ENCODE results near the gene LRRC49.
A peak's percentile ranks its signal among the peaks of the same experiment; 100 is the strongest.

The LRRC49 gene

DNA sequence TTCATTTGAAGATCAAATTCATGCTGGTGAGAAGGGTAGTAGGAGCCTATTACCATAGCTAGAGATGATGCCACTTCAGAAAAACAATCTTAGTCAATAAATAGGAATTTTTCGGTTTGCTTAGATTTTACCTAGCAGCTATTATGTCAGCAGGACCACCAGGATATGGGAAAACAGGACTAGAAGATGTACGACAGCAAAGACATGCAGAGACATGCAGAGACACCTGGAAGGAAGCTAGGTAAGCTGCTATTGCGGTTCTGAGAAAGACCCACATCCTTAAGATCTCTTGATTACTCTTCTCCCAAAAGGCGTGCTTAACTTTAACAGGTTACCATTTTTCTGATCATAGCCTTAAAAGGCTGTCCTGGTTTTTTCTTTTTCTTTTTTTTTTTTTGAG is 157.8 kb downstream of the LRRC49 start (continued):
- no peak for TF ChIP-seq CSRNP3 (CRISPR knock-in tag; IDR thresholded peaks at IDR 0.05)

DNA sequence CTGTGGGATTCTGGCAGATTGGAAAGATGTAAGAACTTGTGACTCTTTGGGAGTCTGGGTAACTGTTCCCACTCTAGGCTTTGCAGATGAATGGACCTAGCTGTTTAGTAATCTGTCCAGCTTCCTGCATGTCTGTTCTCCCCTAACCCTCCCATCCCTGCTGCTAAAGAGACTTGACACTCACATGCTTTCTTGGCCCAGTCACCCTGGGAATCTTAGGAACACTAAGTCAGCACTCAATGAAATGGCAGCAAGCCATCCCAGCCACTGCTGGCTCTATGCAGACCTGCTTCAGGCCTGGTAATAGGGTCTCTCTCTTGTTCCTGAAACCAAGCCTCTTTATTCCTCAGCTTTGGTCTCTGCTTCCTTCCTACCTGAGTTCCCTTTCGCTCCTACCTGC is 158.9 kb downstream of the LRRC49 start:
- TF ChIP-seq TSHZ2 (CRISPR knock-in tag; IDR thresholded peaks at IDR 0.05) (no peak), TCF4 (CRISPR knock-in tag; IDR thresholded peaks at IDR 0.05; ENCODE audit: borderline replicate concordance) (no peak), ARNTL (CRISPR knock-in tag; IDR thresholded peaks at IDR 0.05; ENCODE audit: borderline replicate concordance, low read depth) (no peak), RARB (CRISPR knock-in tag; IDR thresholded peaks at IDR 0.05) (no peak), CSRNP3 (CRISPR knock-in tag; IDR thresholded peaks at IDR 0.05) (no peak), ZC3H10 (CRISPR knock-in tag; IDR thresholded peaks at IDR 0.05) (no peak), CREB5 (CRISPR knock-in tag; IDR thresholded peaks at IDR 0.05; ENCODE audit: low read depth) (no peak), ESRRG (CRISPR knock-in tag; IDR thresholded peaks at IDR 0.05) (no peak), PPARA (CRISPR knock-in tag; IDR thresholded peaks at IDR 0.05; ENCODE audit: borderline replicate concordance) (no peak), TOX (CRISPR knock-in tag; IDR thresholded peaks at IDR 0.05; ENCODE audit: borderline replicate concordance) (no peak), ZFP3 (CRISPR knock-in tag; IDR thresholded peaks at IDR 0.05) (no peak), ZFP30 (CRISPR knock-in tag; IDR thresholded peaks at IDR 0.05) (no peak), GLIS3 (CRISPR knock-in tag; IDR thresholded peaks at IDR 0.05) (no peak)
- TF ChIP-seq, protein P1, sequence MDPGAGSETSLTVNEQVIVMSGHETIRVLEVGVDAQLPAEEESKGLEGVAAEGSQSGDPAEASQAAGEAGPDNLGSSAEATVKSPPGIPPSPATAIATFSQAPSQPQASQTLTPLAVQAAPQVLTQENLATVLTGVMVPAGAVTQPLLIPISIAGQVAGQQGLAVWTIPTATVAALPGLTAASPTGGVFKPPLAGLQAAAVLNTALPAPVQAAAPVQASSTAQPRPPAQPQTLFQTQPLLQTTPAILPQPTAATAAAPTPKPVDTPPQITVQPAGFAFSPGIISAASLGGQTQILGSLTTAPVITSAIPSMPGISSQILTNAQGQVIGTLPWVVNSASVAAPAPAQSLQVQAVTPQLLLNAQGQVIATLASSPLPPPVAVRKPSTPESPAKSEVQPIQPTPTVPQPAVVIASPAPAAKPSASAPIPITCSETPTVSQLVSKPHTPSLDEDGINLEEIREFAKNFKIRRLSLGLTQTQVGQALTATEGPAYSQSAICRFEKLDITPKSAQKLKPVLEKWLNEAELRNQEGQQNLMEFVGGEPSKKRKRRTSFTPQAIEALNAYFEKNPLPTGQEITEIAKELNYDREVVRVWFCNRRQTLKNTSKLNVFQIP (CRISPR knock-in tag; IDR thresholded peaks at IDR 0.05; ENCODE audit: borderline replicate concordance, low read depth) = no peak
- TF ChIP-seq, protein P2, sequence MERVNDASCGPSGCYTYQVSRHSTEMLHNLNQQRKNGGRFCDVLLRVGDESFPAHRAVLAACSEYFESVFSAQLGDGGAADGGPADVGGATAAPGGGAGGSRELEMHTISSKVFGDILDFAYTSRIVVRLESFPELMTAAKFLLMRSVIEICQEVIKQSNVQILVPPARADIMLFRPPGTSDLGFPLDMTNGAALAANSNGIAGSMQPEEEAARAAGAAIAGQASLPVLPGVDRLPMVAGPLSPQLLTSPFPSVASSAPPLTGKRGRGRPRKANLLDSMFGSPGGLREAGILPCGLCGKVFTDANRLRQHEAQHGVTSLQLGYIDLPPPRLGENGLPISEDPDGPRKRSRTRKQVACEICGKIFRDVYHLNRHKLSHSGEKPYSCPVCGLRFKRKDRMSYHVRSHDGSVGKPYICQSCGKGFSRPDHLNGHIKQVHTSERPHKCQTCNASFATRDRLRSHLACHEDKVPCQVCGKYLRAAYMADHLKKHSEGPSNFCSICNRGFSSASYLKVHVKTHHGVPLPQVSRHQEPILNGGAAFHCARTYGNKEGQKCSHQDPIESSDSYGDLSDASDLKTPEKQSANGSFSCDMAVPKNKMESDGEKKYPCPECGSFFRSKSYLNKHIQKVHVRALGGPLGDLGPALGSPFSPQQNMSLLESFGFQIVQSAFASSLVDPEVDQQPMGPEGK (CRISPR knock-in tag; IDR thresholded peaks at IDR 0.05; ENCODE audit: borderline replicate concordance) = no peak
- ATAC-seq = peak; percentile 21; the same call in 2 of the 3 replicates

- TF ChIP-seq ESRRG (CRISPR knock-in tag; IDR thresholded peaks at IDR 0.05) = no peak
- TF ChIP-seq OSR1 (CRISPR knock-in tag; IDR thresholded peaks at IDR 0.05) = no peak
- TF ChIP-seq ZFP30 (CRISPR knock-in tag; IDR thresholded peaks at IDR 0.05) = no peak
- TF ChIP-seq, protein P2 (CRISPR knock-in tag; IDR thresholded peaks at IDR 0.05; ENCODE audit: borderline replicate concordance) = no peak
- no peak for TF ChIP-seq TSHZ2 (CRISPR knock-in tag; IDR thresholded peaks at IDR 0.05)
- peak; percentile 41; the same call in 2 of the 3 replicates for ATAC-seq
Measured at GRCh38 chr15:71052356-71052755, 159.7 kb downstream of the LRRC49 start.
